GM23338 (cell line): ENCODE measurements around the gene KRTAP10-6. TPM values are rescaled to one million over a fixed set of nuclear protein-coding genes. Genes with fewer than 3 reads are reported as not detected.
"Not testable (repeated sequence)": the region's sequence is repeated elsewhere in the genome, so short reads cannot be mapped to it uniquely, and the experiment has no call there.

Experiments
- ATAC-seq: fragments of 200-7000 bp; cut with Tn5 transposase; 3 replicates; pipeline ENCODE4 v1.9.1; 2020
- DNase-seq: peaks from one replicate; pipeline ENCODE4 v3.0.0-alpha.2; 2015; ENCODE audit warnings: low spot score
- H2AFZ ChIP-seq: fragments of 200-600 bp; sonication (generic); 2 replicates; pipeline ENCODE4 v1.8.0; 2016; ENCODE audit warnings: antibody characterized with exemption, mild to moderate bottlenecking, moderate library complexity
- H3F3A ChIP-seq: fragments of 200-600 bp; sonication (generic); replicated peaks from 2 replicates; pipeline ENCODE4 v1.8.0; 2017; ENCODE audit warnings: antibody characterized with exemption, mixed run types, low read depth
- H3K27ac ChIP-seq: fragments of 200-600 bp; sonication (generic); 2 replicates; pipeline ENCODE4 v1.6.1; 2016; ENCODE audit warnings: low read depth
- H3K27me3 ChIP-seq: fragments of 200-600 bp; sonication (generic); 2 replicates; pipeline ENCODE4 v1.8.0; 2016; ENCODE audit warnings: mild to moderate bottlenecking, mixed run types, moderate library complexity; ENCODE audit not compliant: insufficient read depth
- H3K36me3 ChIP-seq: fragments of 200-600 bp; sonication (generic); 2 replicates; pipeline ENCODE4 v1.8.0; 2016; ENCODE audit warnings: mild to moderate bottlenecking; ENCODE audit not compliant: insufficient read depth
- H3K4me1 ChIP-seq: fragments of 200-600 bp; sonication (generic); 2 replicates; pipeline ENCODE4 v1.8.0; 2016; ENCODE audit warnings: mild to moderate bottlenecking, moderate library complexity; ENCODE audit not compliant: insufficient read depth
- H3K4me2 ChIP-seq: fragments of 200-600 bp; sonication (generic); 2 replicates; pipeline ENCODE4 v1.7.1; 2017; ENCODE audit warnings: mixed run types
- H3K4me3 ChIP-seq: fragments of 200-600 bp; sonication (generic); 2 replicates; pipeline ENCODE4 v1.6.1; 2016; ENCODE audit warnings: mixed run types
- H3K79me2 ChIP-seq: fragments of 200-600 bp; sonication (generic); replicated peaks from 2 replicates; pipeline ENCODE4 v1.8.0; 2017; ENCODE audit warnings: mild to moderate bottlenecking; ENCODE audit not compliant: insufficient read depth
- H3K9me2 ChIP-seq: fragments of 200-600 bp; sonication (generic); 2 replicates; pipeline ENCODE4 v1.8.0; 2017; ENCODE audit not compliant: insufficient read depth
- H4K20me1 ChIP-seq: fragments of 200-600 bp; sonication (generic); replicated peaks from 2 replicates; pipeline ENCODE4 v1.8.0; 2017; ENCODE audit warnings: mild to moderate bottlenecking; ENCODE audit not compliant: insufficient read depth
- H3K27ac Mint-ChIP-seq: 2 replicates; pipeline ENCODE4 v1.8.0; 2020; ENCODE audit warnings: inconsistent platforms, mild to moderate bottlenecking, moderate library complexity, mixed read lengths
- H3K27me3 Mint-ChIP-seq: 3 replicates; pipeline ENCODE4 v1.8.0; 2022; ENCODE audit warnings: low read depth, mild to moderate bottlenecking, moderate library complexity, mixed read lengths, inconsistent platforms; ENCODE audit not compliant: insufficient read depth, poor library complexity
- H3K36me3 Mint-ChIP-seq: 3 replicates; pipeline ENCODE4 v1.8.0; 2021; ENCODE audit warnings: low read depth, mild to moderate bottlenecking, inconsistent platforms, moderate library complexity, mixed read lengths
- H3K4me1 Mint-ChIP-seq: 3 replicates; pipeline ENCODE4 v1.8.0; 2020; ENCODE audit warnings: mild to moderate bottlenecking, inconsistent platforms, mixed read lengths
- H3K4me3 Mint-ChIP-seq: 3 replicates; pipeline ENCODE4 v1.8.0; 2021; ENCODE audit warnings: moderate library complexity, mild to moderate bottlenecking, inconsistent platforms, mixed read lengths
- H3K9me3 Mint-ChIP-seq: 3 replicates; pipeline ENCODE4 v1.8.0; 2020; ENCODE audit warnings: moderate library complexity, mild to moderate bottlenecking, inconsistent platforms, mixed read lengths
- CREB1 ChIP-seq: fragments of 250-450 bp; sonication (Bioruptor Pico); IDR thresholded peaks from 2 replicates; pipeline ENCODE4 v1.5.0; 2020; ENCODE audit warnings: low read depth, mild to moderate bottlenecking, moderate library complexity
- CTCF ChIP-seq, 2 experiments: fragments of 200-600 bp in 1 of 2; sonication (generic) in 1 of 2; conservative IDR thresholded peaks; 2 replicates each; pipeline versions ENCODE4 v1.5.1 to v1.6.1; 2016 to 2017; ENCODE audit warnings: antibody characterized with exemption in 2 of 2, low read depth in 2 of 2, mild to moderate bottlenecking in 2 of 2, moderate library complexity in 1 of 2
- ETS1 ChIP-seq: IDR thresholded peaks from 2 replicates; pipeline ENCODE4 v1.6.1; 2016; ENCODE audit warnings: antibody characterized with exemption
- EZH2 ChIP-seq: fragments of 200-600 bp; sonication (generic); IDR thresholded peaks from one replicate; pipeline ENCODE4 v1.8.0; 2017; ENCODE audit warnings: antibody characterized with exemption, mild to moderate bottlenecking, low read depth; ENCODE audit not compliant: unreplicated experiment
- EZH2phosphoT487 ChIP-seq: fragments of 200-600 bp; sonication (generic); IDR thresholded peaks from one replicate; pipeline ENCODE4 v1.8.1; 2018; ENCODE audit warnings: antibody characterized with exemption; ENCODE audit not compliant: unreplicated experiment
- JUNB ChIP-seq: IDR thresholded peaks from one replicate; pipeline ENCODE4 v1.6.1; 2016; ENCODE audit warnings: antibody characterized with exemption; ENCODE audit not compliant: unreplicated experiment
- POLR2AphosphoS5 ChIP-seq: IDR thresholded peaks from 2 replicates; pipeline ENCODE4 v1.6.1; 2016; ENCODE audit warnings: antibody characterized with exemption, low read depth
- REST ChIP-seq: IDR thresholded peaks from one replicate; pipeline ENCODE4 v1.6.1; 2018; ENCODE audit warnings: antibody characterized with exemption; ENCODE audit not compliant: unreplicated experiment
- ZNF331 ChIP-seq: fragments of 250-450 bp; sonication (Bioruptor Pico); IDR thresholded peaks from 2 replicates; pipeline ENCODE4 v1.5.0; 2020; ENCODE audit warnings: low read depth, mild to moderate bottlenecking, moderate library complexity
- polyA plus RNA-seq: library from polyadenylated mRNA; unstranded; fragments of >200 nt; fragmentation: Nextera tagmentation; extraction: Ambion mirVana; gene quantifications from 2 replicates; pipeline ENCODE4 v1.2.1, GENCODE V29; 2016
- total RNA-seq: library from RNA; depleted of rRNA; stranded (reverse); fragments of >200 nt; shearing (Covaris generic); gene quantifications from 2 replicates; pipeline ENCODE4 v1.2.3, GENCODE V29; 2014

KRTAP10-6 gene
- total and polyA plus RNA-seq, 2 experiments from 2014 or later = not detected

GRCh38 chr21:44601091-44601490 is 8.8 kb upstream of the KRTAP10-6 start:
- not testable (repeated sequence) for H3K36me3 Mint-ChIP-seq, DNase-seq, H3K27ac ChIP-seq, H3F3A ChIP-seq, H3K4me2 ChIP-seq, H3K36me3 ChIP-seq, H2AFZ ChIP-seq, H3K4me3 ChIP-seq, H3K27me3 ChIP-seq, H3K27ac Mint-ChIP-seq, H4K20me1 ChIP-seq, H3K9me2 ChIP-seq, H3K4me3 Mint-ChIP-seq, H3K4me1 ChIP-seq, ATAC-seq, H3K79me2 ChIP-seq
- Mint-ChIP-seq H3K4me1 (peaks cover 22% of the 10 kb centered on the region), H3K27me3 (peaks cover 11% of the 10 kb centered on the region), H3K9me3 (peaks cover 11% of the 10 kb centered on the region)

- ATAC-seq, H4K20me1 ChIP-seq, H3K36me3 Mint-ChIP-seq, H3K4me3 ChIP-seq, H3K4me2 ChIP-seq, H3K4me3 Mint-ChIP-seq, H3K27ac ChIP-seq, H3K27me3 ChIP-seq, H3F3A ChIP-seq, DNase-seq, H3K79me2 ChIP-seq, H3K9me2 ChIP-seq, H3K36me3 ChIP-seq, H3K4me1 ChIP-seq: not testable (repeated sequence)
- H3K9me3 Mint-ChIP-seq = peaks cover 11% of the 10 kb centered on the region
- peaks cover 22% of the 10 kb centered on the region for H3K4me1 Mint-ChIP-seq
- H2AFZ ChIP-seq = peak within 1 kb of the TSS; percentile 38; the same call in 1 of the 2 replicates
- H3K27me3 Mint-ChIP-seq = peaks cover 11% of the 10 kb centered on the region
- peak within 1 kb of the TSS; percentile 80; the same call in 1 of the 2 replicates for H3K27ac Mint-ChIP-seq
Observed at GRCh38 chr21:44600118-44600978, 8.0 kb upstream of the KRTAP10-6 start, which contains the start of gene KRTAP10-7. Gene KRTAP10-7, plus strand, starts transcription at chr21:44600597. Its CDS starts 25 bp downstream, at chr21:44600622.

- TF ChIP-seq POLR2AphosphoS5 = no peak
- no peak for TF ChIP-seq EZH2phosphoT487
- TF ChIP-seq CREB1 (CRISPR knock-in tag) = no peak
- no peak for TF ChIP-seq ZNF331 (CRISPR knock-in tag)
- no peak for TF ChIP-seq CTCF (conservative IDR thresholded peaks at IDR 0.05; ENCODE audit: low read depth in 2 of 2)
- no peak for TF ChIP-seq JUNB
- TF ChIP-seq REST = no peak
- no peak for TF ChIP-seq ETS1
- TF ChIP-seq EZH2 = no peak
- Mint-ChIP-seq H3K27me3 (peaks cover 11% of the 10 kb centered on the region), H3K4me3 (no peak overlapping the region), H3K27ac (peak overlapping the region; percentile 80; the same call in 1 of the 2 replicates), H3K36me3 (no peaks in the 10 kb centered on the region; the same call in 2 of the 3 replicates), H3K4me1 (peaks cover 23% of the 10 kb centered on the region), H3K9me3 (peaks cover 11% of the 10 kb centered on the region)
- no peak for DNase-seq
- no peak for ATAC-seq
- Histone ChIP-seq H3K27ac (no peak overlapping the region; the same call in 1 of the 2 replicates), H3K79me2 (no peaks in the 10 kb centered on the region), H3K27me3 (no peaks in the 10 kb centered on the region), H3K9me2 (no peaks in the 10 kb centered on the region), H3K4me2 (no peak overlapping the region), H3K36me3 (no peaks in the 10 kb centered on the region), H3F3A (no peaks in the 10 kb centered on the region), H4K20me1 (no peaks in the 10 kb centered on the region), H3K4me3 (no peak overlapping the region), H2AFZ (no peak overlapping the region; the same call in 1 of the 2 replicates), H3K4me1 (peaks cover 7% of the 10 kb centered on the region; the same call in 1 of the 2 replicates)
Observed at GRCh38 chr21:44599264-44600029, 7.1 kb upstream of the KRTAP10-6 start.
